Cardiac septum (tissue), 1 donor: Measurements from ENCODE around the gene CST7. TPM values are rescaled to one million over a fixed set of nuclear protein-coding genes. Genes with fewer than 3 reads are reported as not detected.

ENCODE experiments used
- total RNA-seq: library from RNA; stranded (reverse); fragmentation: NEBNext Ultra II Directional; extraction: Animal tissue kit (Norgen Biotek cat#: 25700); gene quantifications from one replicate; pipeline ENCODE4 v1.2.1, GENCODE V29; 2021
- donor health status: DM: no; HTN: no; CAD: no.

The CST7 gene
- total RNA-seq, 1 donor from 2014 or later, result 1.6 TPM

Other genes starting within 250 kb of the CST7 start
- 28.2 TPM for gene APMAP, start 43.5 kb downstream of the CST7 start, total RNA-seq
- gene ACSS1, start 108.9 kb downstream of the CST7 start, total RNA-seq, result 47.6 TPM
- 0.54 TPM for gene VSX1, start 132.9 kb downstream of the CST7 start, total RNA-seq
- 102 TPM for gene ENTPD6, start 246.4 kb downstream of the CST7 start, total RNA-seq